ENCODE data around the gene TNXB.
"Not testable (repeated sequence)": the region's sequence is repeated elsewhere in the genome, so short reads cannot be mapped to it uniquely, and the experiment has no call there.

Gene TNXB

DNA sequence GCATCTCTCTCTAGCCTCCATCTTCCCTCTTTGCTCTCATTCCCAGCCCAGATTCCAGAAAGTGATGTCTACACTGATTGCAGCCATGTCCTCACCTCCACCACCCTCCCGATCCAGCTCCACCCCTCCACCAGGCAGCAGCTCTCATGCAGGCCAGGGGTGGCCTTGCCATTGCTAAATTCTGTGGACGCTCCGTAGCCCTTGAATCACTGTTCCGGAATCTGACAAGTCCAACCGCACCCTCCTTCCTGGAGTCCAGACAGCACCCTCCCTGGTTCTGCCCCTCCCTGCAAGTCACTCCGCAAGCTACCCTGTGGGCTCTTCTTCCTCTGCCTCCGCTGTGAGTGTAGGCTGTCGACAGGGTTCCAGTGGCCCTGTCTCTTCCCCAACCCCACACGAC is 26.2 kb downstream of the TNXB start:
- no peak for DNase-seq

DNA sequence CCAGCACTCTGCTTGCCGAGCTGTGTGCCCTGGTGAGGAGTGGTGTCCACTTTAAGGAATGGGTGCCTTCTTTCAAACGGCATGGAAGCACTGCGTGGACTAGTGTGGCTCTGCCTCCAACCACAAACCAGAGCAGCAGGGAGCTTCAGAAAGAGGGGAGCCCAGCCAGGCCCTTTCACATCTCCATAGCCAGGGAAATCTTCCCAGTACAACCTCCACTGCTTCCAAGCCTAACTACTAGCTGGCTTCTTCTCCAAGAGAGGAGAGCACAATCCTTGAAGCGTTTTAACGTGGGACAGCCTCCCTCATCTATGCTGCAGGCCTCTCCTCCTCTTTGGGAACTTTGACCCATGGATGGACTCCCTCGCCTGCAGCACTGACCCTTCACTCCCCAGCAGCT is 26.7 kb downstream of the TNXB start:
- DNase-seq: no peak

DNA sequence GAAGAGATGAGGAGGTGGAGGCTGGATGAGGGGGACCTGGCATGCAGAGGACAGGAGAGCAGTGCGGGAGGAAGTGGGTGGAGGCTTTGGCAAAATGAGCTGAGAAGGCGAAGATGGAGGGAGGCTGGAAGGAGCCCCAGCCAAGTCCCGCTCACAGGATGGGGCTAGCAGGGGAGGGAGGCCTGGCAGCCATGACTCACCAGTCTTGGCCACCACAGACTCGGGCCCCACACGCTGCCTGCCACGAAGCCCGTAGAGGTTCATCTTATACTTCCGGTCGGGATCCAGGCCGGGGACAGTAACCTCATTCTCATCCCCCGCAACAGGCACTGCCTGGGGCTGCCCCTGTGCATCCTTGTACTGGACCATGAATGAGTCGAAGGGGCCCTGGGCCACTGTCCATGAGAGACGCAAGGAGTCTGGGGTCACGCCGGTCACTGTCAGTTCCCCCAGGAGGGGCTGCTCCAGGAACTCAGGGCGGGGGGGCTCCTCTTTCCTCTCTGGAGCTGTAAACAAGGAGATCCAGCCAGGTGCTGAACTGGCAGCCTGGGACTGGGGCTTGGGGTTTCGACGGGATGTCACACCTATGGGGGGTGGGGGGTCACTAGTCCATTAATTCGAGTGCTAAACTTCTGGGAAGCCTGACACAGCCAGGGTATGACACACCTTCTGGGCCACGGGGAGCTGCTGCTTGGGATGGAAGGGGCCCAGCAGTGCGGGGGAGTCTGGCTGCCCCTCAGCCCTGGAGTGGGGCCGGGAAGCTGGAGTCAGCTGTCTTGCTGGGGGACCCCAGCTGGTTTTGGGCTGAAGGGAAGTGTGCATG is 27.8 kb downstream of the TNXB start:
- no peak for DNase-seq

DNA sequence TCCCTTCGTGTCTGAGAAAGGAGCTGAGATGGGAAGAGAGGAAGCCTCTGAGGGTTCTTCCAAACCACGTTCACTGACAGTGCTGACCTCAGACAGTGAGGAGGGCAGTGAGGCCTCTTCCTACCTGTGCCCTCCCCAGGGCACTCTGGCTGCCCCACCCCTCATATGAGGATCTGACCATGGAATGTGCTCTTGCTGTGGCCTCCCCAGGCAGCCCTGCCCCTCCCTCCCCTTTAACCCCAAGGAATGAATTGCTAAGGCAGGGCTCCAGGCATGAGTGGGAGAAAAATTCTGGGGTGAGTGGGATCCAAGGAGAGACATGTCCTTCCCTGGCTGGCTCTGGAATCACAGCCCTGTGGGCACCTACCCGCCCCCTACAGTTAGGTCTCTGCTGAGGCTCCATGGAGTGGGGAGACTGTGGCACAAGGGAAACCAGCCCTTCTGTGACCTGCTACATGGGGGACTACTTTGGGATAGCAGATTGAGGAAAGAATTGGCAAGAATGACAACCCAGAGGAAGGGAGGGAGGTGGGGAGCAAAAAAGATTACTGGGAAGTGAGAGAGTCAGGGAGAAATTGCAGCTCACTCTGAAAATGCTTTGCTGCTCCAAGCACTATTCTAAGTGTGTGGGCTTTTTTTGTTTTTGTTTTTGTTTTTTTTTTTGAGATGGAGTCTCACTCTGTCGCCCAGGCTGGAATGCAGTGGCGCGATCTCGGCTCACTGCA is 29.4 kb downstream of the TNXB start:
- DNase-seq: no peak

DNA sequence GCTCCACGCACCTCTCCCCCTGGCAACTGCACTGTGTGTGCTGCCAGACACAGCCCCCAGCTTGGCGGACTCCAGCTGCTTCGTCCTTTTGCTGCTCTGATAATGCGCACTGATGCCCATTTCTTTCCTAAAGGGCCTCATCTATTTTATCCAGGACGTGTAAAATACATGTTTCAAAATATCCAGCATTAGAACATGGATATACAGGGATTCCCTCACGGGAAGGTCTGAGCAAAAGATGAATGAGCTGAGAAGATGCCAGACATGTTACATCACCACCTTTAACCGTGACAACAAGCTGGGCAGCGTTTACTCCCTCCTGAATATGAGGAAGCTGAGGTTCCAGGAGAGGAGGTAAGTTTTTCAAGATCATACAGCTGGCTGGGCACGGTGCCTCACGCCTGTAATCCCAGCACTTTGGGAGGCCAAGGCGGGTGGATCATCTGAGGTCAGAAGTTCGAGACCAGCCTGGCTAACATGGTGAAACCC is 32.8 kb downstream of the TNXB start:
- DNase-seq: no peak

DNA sequence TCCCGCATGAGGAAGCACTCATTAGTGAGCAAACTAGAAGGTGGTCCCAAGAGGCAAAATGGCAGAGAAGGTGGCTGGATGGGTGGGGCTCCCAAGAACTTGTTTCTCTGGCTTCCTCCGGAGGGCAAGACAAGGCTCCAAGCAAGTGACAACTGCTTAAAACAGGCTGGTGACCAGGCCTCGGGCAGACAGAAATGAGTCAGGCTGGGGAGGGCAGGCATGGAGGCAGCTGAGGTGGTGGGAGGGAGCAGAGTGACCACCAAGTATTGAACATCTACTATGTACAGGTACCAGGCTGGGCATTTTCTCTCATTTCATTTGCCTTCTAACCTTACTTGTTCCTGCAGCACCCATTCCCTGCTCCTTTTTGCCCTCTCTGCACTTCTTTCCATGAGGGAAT is 33.4 kb downstream of the TNXB start:
- no peak for DNase-seq

DNA sequence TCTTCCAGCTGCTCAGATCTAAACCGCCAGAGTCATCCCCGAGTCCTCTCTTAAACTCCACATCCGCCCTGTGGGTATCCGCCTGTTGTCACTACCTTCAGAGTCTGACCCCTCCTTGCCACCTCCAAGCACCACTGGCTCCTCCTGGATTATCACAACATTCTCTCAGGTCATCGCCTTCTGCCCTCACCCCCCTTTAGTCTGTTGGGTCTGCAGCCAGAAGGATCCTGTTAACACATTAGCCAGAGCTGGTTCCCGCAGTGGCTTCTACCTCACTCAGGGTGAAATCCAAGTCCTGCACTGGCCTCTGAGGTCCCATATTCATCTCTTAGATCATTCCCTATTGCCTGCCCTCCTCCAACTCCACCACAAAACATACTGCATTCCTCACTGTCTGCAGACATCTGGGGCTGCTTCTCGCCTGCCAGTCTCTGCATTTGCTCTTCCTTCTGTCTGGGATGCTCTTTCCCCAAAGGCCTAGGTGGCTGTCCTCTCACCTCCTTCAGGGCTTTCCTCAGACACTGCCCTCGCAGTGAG is 34.1 kb downstream of the TNXB start:
- DNase-seq: no peak

DNA sequence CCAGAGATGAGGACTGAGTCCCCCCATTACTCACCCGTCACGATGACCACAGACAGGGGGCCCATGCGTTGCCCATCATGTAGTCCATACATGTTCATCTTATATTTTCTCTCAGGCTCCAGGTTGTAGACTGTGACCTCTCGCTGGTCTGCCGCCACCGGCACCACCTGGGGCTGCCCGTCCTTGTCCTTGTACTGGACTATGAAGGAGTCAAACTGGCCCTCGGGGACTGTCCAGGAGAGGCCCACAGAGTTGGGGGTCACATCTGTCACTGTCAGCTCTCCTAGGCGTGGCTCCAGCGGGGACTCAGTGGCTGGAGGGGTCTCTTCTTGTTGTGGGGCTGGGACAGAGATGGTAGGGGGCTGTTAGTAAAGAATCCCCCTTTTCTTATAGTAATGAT is 35.5 kb downstream of the TNXB start:
- no peak for DNase-seq

DNA sequence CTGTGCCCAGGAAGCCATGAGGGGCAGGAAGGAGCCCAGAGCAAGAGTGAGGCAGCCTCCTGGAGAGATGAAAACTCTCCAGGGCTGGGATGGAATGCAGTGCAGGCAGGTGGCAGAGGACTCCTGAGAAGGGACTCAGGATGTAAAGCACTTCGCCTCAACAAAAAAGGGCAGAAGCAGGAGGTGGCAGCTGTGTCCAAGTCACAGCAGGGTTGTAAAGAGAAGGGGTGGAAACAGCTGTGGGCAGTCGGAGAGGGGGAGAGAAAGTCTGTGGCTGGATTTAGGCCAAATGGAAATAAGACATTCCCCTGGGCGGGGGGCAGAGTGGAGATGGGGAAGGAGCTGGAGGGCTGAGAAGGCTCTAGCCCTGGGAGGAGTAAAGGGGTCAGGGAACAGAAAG is 36.0 kb downstream of the TNXB start:
- DNase-seq: peak; percentile 47 to 83

DNA sequence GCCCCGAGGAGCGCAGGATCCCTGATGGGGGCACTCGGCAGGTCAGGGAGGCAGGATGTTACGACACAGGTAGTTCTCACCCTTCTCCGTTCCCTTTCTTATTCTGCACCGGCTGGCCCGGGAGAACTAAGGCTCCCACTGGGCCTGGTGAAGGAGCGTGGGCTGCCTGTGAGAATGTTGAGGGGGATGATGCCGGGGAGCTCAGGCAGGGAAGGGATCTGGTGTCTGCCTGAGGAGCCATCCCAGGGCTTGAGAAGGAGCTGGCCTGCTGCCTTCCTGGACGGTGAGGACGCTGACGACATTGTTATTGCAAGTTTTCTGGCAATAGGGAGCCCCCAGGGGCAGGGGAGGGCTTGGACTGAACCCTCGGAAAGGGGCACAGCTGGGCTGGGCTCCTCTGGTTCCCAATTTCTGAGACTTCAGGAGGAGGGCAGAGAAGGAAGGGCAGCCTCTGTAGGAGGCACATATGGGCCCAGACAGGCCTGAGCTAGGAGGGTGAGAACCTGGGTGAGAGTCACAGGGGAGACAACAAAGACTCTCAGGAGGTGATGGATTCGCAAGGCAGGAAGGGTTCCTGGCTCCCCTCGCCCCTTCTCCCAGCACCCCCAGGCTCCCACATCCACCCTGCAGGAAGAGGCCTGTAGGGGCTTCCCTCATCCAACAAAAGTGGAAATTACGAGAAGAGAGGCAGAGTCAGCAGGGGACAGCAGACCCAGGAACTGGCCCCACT is 38.2 kb downstream of the TNXB start:
- no peak for DNase-seq

DNA sequence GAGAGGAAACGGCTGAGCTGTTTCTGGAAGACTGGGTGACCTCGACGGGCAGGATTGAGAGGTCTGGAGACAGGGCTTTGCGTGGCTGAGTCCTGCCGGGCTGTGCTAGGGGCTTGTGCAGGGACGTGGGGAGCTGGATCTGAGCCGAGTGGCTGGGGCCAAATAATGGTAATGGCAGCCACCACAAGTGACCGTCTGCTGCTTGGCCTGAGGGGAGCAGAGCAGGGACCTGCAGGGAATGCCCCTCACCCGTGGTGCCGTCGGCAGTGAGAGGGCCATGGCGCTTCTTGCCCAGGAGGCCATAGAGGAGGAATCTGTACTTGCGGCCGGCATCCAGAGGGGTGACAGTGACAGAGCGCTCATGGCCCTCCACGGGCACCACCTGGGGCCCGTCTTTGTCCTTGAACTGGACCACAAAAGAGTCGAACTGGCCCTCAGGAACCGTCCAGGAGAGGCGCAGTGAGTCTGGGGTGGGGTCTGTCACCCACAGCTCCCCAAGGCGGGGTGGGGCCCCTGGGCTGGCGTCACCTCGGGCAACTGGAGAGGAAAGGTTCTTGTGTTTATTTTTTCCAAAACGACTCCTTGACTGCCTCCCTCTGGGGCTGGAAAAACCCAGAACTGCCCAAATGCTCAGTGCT is 39.1 kb downstream of the TNXB start:
- DNase-seq: no peak

DNA sequence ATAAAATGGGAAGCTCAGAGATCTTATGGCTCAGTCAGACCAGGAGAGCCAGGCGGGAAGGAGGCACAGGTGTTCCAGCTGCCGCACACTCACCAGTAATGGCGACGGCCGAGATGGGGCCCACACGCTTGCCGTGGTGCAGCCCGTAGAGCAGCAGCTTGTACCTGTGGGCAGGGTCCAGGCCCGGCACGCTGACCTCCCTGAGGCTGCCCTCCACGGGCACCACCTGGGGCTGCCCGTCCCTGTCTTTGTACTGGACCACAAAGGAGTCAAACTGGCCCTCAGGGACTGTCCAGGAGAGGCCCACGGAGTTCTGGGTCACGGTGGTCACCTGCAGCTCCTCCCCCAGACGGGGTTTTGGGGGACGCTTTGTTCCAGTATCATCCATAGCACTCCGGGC is 39.7 kb downstream of the TNXB start:
- DNase-seq: no peak

DNA sequence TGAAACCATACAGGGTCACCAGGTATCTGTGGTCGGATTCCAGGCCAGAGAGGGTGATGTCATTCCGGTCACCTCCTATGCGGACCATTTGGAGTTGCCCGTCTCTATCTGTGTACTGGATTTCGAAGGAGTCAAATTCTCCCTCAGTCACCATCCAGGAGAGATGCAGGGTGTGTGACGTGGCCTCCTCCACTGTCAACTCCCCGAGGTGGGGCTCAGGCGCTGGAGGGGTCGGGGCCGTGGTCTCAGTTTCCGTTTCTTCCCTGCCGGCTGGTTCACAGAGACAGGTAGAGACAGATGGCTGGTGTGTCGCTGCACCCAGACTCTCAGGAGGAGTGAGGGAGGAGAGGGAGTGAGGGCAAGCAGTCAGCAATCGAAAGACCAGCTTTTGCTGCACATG is 40.3 kb downstream of the TNXB start:
- DNase-seq: no peak

DNA sequence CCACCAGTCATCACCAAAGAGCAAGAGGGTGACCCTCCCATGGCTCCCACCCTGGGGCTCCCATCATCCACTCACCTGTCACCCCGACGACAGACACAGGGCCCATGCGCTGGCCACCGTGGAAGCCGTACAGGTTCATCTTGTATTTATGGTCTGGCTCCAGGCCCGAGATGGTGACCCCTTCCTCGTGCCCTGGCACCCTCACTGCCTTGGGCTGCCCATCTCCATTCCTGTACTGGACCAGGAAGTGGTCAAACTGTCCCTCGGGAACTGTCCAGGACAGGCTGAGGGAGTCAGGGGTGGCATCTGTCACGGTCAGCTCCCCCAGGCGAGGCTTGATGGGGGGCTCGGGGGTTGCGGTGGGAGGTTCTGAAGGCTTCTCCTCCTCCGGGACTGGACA is 40.8 kb downstream of the TNXB start:
- not testable (repeated sequence) for DNase-seq

DNA sequence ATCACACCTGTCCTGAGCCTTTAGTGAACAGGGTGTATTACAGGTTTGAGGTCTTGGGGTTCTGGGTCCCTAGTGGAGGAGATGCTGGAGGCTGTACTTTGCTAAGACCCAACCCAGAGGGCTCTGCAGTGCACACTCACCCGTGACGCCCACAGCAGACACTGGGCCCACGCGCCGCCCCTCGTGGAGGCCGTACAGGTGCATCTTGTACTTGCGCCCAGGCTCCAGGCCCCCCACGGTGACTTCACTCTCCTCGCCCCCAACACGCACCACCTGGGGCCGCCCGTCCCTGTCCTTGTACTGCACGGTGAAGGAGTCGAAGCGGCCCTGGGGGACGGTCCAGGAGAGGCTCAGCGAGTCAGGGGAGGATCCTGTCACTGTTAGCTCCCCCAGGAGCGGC is 41.6 kb downstream of the TNXB start:
- DNase-seq: not testable (repeated sequence)

DNA sequence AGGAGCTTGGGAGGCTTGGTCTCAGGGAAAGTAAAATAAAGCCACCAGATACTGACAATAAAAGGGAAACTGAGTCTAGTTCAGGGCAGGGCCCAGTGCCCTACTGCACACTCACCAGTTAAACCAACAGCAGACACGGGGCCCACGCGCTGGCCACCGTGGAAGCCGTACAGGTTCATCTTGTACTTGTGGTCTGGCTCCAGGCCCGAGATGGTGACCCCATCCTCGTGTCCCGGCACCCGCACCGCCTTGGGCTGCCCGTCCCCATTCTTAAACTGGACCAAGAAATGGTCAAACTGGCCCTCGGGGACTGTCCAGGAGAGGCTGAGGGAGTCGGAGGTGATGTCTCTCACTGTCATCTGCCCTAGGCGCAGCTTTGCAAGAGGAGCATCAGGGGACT is 44.4 kb downstream of the TNXB start:
- no peak for DNase-seq

DNA sequence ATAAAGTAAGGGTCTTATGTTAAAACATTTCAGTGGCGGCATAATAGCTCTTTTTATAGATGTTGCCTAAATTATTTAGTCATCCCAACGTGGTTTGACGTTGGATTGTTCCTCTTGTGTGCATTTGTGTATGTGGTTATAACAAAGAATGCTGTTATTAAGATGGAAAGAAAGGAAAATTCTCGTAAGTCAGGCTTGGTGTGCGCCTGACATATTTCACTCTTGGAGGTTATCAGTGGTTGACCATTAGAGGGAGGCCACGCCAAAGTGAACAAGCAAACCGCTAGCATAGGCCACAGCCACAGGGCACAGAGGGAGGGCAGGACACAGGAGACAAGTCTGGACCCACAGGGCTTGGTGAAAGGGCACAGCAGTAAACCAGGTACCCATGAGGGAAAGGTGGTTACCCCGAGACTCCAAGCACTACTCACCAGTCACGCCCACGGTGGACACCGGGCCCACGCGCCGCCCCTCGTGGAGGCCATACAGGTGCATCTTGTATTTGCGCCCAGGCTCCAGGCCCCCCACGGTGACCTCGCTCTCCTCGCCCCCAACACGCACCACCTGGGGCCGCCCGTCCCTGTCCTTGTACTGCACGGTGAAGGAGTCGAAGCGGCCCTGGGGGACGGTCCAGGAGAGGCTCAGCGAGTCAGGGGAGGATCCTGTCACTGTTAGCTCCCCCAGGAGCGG is 48.0 kb downstream of the TNXB start:
- DNase-seq: no peak

DNA sequence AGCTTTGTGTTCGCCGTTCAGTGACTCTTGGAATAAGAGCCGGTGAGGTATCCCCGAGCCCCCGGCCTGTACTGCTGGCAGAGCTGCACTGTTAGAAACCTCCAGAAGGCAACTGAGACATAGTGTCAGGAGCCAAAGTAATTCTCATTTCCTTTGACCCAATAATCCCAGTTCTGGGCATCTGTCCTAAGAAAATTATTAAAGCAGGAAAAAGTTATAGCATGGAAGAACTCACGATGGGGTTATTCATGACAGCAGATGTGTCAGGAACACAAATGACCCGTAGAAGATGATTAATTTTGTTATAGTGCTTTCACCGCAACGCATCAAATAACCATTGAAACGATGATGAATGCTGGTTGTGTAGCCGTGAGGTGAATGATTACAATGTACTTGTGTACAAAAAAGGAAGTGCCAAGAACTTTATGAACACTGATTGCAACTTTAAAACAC is 50.6 kb downstream of the TNXB start:
- DNase-seq: no peak

DNA sequence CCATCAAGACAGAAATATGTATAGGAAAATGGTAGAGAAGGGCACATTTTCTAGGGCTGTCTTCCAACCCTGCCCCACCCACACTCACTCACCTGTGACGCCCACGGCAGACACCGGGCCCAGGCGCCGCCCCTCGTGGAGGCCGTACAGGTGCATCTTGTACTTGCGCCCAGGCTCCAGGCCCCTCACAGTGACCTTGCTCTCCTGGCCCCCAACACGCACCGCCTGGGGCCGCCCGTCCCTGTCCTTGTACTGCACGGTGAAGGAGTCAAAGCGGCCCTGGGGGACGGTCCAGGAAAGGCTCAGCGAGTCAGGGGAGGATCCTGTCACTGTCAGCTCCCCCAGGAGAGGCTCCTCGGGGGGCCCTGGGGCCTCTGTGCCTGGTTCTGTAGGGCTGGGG is 51.2 kb downstream of the TNXB start:
- no peak for DNase-seq

DNA sequence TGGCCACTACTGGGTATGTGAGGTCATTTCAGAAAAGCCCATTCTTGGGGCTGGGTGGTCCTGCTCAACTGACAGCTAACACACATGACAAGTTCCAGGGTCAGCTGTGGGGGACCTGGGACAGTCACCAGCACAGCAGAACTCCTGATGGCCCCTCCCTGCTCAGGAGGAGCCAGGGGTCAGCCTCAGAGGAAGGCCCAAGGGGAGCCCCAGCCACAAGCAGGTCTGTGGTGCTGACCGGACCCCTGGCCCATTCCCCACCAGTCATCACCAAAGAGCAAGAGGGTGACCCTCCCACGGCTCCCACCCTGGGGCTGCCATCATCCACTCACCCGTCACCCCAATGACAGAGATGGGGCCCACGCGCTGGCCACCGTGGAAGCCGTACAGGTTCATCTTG is 52.9 kb downstream of the TNXB start:
- DNase-seq: no peak

DNA sequence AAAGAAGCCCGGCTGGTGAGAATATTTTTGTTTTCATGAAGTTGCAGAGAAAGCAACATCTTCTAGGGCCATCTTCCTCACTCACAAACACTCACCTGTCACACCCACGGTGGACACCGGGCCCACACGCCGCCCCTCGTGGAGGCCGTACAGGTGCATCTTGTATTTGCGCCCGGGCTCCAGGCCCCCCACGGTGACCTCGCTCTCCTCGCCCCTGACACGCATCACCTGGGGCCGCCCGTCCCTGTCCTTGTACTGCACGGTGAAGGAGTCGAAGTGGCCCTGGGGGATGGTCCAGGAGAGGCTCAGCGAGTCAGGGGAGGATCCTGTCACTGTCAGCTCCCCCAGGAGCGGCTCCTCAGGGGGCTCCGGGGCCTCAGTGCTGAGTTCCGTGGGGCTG is 53.4 kb downstream of the TNXB start:
- not testable (repeated sequence) for DNase-seq

DNA sequence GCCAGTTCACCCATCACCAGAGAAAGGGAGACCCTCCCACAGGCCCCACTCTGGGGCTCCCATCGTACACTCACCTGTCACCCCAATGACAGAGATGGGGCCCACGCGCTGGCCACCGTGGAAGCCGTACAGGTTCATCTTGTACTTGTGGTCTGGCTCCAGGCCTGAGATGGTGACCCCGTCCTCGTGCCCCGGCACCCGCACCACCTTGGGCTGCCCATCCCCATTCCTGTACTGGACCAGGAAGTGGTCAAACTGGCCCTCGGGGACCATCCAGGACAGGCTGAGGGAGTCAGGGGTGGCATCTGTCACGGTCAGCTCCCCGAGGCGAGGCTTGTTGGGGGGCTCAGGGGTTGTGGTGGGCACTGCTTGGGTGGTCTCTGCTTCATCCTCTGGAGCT is 55.8 kb downstream of the TNXB start:
- DNase-seq: not testable (repeated sequence)

All from NCI-H524 (cell line).